Measurements from ENCODE around the gene FGFR3. TPM values are rescaled to one million over a fixed set of nuclear protein-coding genes. Genes with fewer than 3 reads are reported as not detected.

FGFR3 gene
- total RNA-seq, 3 donors from 2014 or later (not counting 1 experiment from before 2014, with no cell fraction given): not detected

DNA sequence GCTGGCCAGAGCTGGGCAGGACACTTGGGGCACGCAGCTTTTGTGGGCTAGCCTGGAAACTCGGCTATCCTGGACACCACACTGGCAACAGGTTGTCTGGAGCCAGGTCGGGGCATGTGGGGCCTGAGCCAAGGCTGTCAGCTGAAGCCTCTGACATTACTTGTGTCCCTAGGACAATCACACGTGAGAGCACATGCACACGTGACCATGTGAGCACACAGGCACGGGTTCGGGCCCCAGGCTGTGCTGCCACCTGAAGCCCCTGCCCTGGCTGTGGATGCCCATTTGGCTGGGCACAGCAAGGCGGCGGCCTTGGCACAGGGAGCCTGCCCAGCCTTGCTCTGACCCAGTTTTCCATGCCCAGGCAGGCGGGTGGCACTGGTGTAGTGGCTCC is 8.7 kb upstream of the FGFR3 start:
- H3K9me3 ChIP-seq (ENCODE audit: control insufficient read depth, insufficient read depth, low read length): no peaks in the 10 kb centered on the region
- Mint-ChIP-seq H3K9me3 (no peaks in the 10 kb centered on the region), H3K4me1 (no peaks in the 10 kb centered on the region), H3K4me3 (no peak overlapping the region), H3K27me3 (ENCODE audit: low read depth in 2 of 2) (no peaks in the 10 kb centered on the region), H3K27ac (no peak overlapping the region), H3K36me3 (no peaks in the 10 kb centered on the region)
- DNase-seq: no peak
- H3K27me3 ChIP-seq (ENCODE audit: control insufficient read depth, insufficient read depth, low read length): no peaks in the 10 kb centered on the region
- no peak overlapping the region for H3K4me3 ChIP-seq (ENCODE audit: low read length)
- TF ChIP-seq CTCF (IDR thresholded peaks at IDR 0.05): no peak
- no peak overlapping the region for H3K27ac ChIP-seq (ENCODE audit: low read length)
- WGBS (ENCODE audit: insufficient coverage): 85% methylated on average over 10 of the region's 10 CpGs
- no peak for ATAC-seq
- intact Hi-C loops (cut with micrococcal nuclease): no loop called here
- H3K36me3 ChIP-seq (ENCODE audit: control insufficient read depth, insufficient read depth, low read length): no peaks in the 10 kb centered on the region
- no peaks in the 10 kb centered on the region for H3K4me1 ChIP-seq (ENCODE audit: control insufficient read depth, insufficient read depth, low read length)

GRCh38 chr4:1784789-1785591 is 8.1 kb upstream of the FGFR3 start:
- H3K4me3 ChIP-seq (ENCODE audit: low read length): no peak overlapping the region
- TF ChIP-seq CTCF (IDR thresholded peaks at IDR 0.05): no peak
- H3K4me1 Mint-ChIP-seq: no peaks in the 10 kb centered on the region
- H3K27ac ChIP-seq (ENCODE audit: low read length): no peak overlapping the region
- H3K36me3 ChIP-seq (ENCODE audit: control insufficient read depth, insufficient read depth, low read length): no peaks in the 10 kb centered on the region
- intact Hi-C loops (cut with micrococcal nuclease): no loop called here
- no peak overlapping the region for H3K27ac Mint-ChIP-seq
- no peaks in the 10 kb centered on the region for H3K4me1 ChIP-seq (ENCODE audit: control insufficient read depth, insufficient read depth, low read length)
- H3K4me3 Mint-ChIP-seq: no peak overlapping the region
- ATAC-seq (no peak), DNase-seq (no peak)
- WGBS (ENCODE audit: insufficient coverage): 86% methylated on average over 17 of the region's 17 CpGs
- H3K27me3 ChIP-seq (ENCODE audit: control insufficient read depth, insufficient read depth, low read length): no peaks in the 10 kb centered on the region
- H3K27me3 Mint-ChIP-seq (ENCODE audit: low read depth in 2 of 2): no peaks in the 10 kb centered on the region
- H3K9me3 Mint-ChIP-seq: no peaks in the 10 kb centered on the region
- no peaks in the 10 kb centered on the region for H3K9me3 ChIP-seq (ENCODE audit: control insufficient read depth, insufficient read depth, low read length)
- H3K36me3 Mint-ChIP-seq: no peaks in the 10 kb centered on the region

- Histone ChIP-seq H3K4me1 (ENCODE audit: control insufficient read depth, insufficient read depth, low read length) (no peaks in the 10 kb centered on the region), H3K27me3 (ENCODE audit: control insufficient read depth, insufficient read depth, low read length) (no peaks in the 10 kb centered on the region), H3K36me3 (ENCODE audit: control insufficient read depth, insufficient read depth, low read length) (no peaks in the 10 kb centered on the region), H3K27ac (ENCODE audit: low read length) (no peak overlapping the region), H3K9me3 (ENCODE audit: control insufficient read depth, insufficient read depth, low read length) (no peaks in the 10 kb centered on the region), H3K4me3 (ENCODE audit: low read length) (no peak overlapping the region)
- WGBS (ENCODE audit: insufficient coverage): 87% methylated on average over 11 of the region's 11 CpGs
- Mint-ChIP-seq H3K4me1 (no peaks in the 10 kb centered on the region), H3K27me3 (ENCODE audit: low read depth in 2 of 2) (peaks cover 0 to 3% of the 10 kb centered on the region in 2 donors), H3K4me3 (no peak overlapping the region), H3K9me3 (no peaks in the 10 kb centered on the region), H3K27ac (no peak overlapping the region), H3K36me3 (no peaks in the 10 kb centered on the region)
- TF ChIP-seq CTCF (IDR thresholded peaks at IDR 0.05): no peak
- DNase-seq: no peak
- no peak for ATAC-seq
- intact Hi-C loops (cut with micrococcal nuclease): no loop called here
Observed at GRCh38 chr4:1785592-1785991, 7.5 kb upstream of the FGFR3 start.
